HG03571 (cell line): ENCODE data around the gene BLM.

Source experiments
- ATAC-seq: cut with Tn5 transposase; IDR thresholded peaks from one replicate; pipeline ENCODE4 v1.9.1; 2021; ENCODE audit not compliant: unreplicated experiment

Gene BLM

DNA sequence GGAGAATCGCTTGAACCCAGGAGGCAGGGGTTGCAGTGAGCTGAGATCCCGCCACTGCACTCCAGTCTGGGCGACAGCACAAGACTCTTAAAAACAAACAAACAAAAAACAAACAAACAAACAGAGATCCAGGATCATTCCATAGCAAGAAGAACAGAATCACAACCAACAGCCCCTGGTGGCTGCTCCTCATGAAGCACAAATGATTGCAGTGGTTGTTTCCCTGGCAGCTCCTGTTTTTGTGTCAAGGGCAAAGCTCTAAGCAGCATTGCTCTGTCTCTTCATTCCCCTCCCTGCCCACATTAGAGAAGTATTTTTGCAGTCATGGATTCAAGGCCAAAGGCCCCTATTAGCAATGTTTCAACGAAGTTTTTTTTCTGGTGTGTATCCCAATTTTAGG, 25.8 kb upstream of the BLM start:
- ATAC-seq = no peak

DNA sequence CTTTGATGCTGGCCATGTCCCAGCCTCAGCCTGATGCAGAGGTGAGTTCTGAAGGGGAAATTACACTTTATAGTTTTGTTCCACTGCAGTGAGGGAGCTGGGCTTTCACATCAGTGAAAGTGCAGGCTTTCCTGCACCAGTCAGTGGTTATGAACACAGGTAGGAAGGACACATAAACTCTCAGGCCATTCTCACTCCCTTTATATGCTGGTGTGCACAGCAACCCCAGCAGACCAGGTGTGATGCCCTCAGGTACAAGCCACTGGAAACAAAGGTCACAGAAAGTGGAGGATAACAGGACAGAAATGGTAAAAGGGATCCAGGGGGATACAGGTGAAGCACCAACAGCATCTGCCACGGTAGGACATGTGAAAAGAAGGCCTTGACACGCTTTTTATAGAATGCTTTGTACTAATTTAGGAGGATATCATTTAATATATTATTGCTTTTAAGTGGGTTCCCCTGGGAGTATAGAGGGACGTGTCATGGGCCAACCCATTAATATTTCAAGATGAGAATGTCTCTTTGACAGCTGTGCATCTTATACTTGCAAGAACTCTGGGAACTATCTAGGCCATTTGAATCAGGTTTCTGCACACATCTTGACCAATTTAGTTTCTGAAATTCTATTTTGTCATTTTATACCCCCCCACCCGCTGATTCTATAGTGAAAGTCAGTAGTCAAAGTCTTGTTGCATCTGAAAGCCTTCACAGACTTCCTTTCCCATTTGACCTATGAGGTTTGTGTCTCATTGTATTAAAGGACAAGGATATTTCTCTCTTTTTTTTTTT, 25.0 kb upstream of the BLM start:
- peak; percentile 56 for ATAC-seq

DNA sequence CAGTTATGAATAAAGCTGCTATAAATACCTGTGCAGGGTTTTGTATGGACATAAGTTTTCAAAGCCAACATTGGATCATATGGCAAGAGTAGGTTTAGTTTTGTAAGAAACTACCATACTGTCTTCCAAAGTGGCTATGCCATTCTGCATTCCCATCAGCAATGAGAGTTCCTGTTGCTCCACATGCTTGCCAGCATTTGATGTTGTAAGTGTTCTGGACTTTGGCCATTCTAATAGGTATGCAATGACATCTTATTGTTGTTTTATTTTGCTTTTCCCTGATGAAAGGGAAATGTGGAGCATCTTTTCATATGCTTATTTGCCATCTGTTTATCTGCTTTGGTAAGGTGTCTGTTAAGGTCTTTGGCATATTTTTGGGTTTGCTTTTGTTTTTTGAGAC, 22.2 kb upstream of the BLM start:
- no peak for ATAC-seq

DNA sequence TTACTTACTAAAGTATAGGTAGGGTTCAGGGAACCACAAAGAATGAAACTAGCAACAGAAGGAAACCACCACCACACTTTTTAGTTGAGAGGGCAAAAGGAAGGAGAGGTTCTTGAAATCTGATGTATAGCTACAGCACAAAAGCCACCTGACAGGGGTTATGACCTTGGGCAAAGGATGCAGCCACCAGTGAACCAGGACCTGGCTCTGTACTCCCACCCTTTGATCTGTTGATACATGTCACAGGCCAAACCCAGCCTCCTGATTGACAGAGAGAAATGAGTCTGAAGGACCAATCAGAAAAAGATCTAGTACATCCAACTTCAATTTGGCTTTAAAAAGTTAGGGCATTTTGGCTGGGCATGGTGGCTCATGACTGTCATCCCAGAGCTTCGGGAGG, 20.0 kb upstream of the BLM start:
- no peak for ATAC-seq

DNA sequence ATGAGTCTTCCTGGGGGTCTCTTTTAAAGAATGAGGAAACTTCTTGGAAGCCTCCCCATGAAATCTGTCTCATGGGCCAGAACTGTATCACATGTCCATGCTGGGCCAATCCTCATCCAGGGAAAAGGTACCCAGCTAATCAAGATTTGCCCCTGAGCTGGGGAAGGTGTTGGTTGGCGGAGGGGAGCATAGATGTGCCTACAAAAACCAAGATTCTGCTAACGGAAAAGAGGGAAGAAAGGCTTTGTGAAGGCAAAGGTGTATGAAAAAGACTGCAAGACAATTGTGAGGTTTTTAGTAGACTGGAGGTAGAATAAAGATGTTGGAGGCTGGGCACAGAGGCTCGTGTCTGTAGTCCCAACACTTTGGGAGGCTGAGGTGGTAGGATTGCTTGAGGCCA, 18.5 kb upstream of the BLM start:
- no peak for ATAC-seq

DNA sequence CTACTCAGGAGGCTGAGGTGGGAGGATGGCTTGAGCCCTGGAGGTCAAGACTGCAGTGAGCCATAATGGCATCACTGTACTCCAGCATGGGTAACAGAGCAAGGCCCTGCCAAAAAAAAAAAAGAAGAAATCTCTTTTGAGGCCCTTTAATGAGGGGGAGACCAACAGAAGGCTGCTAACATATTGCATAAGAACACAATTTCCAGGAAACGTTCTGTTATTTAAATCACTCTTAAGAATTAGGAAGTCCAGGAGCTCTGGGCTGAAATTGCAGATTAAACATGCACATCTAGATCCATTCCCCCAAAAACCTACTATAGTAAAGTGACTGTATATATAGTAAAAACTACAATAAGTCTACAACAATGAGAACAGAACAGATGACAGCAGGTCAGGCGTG, 16.1 kb upstream of the BLM start:
- no peak for ATAC-seq

DNA sequence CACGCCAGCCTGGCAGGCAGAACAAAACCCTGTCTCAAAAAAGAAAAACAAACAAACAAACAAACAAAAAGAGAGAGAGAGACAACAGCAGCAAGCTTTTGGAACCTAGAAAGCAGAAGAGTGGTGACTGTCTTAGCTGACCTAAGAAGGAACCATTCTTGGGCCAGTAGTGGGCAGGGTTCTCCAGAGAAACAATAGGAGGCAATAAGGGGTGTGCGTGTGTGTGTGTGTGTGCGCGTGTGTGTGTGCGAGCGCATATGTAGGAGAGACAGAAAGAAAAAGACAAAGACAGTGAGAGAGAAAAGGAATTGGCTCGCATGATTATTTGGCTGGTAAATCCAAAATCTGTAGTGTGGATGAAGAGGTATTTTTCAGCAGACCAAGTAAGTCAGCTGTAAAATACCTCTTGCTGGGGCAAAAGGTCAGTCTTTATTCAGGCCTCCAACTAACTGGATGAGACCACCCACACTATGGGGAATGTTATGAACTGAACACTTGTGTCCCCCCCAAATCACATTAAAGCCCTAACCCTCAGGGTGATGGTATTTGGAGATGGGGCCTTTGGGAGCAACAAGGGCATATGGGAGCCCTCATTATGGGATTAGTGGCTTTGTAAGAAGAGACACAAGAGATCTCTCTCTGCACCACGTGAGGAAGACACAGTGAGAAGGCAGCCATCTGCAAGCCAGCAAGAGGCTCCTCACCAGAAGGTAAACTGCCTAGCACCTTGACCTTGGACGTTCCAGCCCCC, 15.1 kb upstream of the BLM start:
- ATAC-seq = no peak

DNA sequence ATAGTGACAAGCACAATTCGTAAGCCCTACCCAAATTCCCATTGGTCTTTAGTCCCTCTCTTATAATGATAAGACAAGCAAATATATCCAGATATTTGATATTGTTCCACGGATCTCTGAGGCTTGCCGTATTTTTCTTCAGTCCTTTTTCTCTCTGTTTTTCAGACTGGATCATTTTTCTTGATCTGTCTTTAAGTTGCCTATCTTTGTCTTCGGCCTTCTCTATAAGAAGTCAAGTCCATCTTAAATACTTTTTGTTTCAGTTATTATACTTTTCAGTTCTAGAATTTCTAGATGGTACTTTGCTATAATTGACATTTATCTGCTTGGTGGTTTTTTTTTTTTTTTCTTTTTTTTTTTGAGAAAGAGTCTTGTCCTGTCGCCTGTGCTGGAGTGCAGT, 13.7 kb upstream of the BLM start:
- no peak for ATAC-seq

DNA sequence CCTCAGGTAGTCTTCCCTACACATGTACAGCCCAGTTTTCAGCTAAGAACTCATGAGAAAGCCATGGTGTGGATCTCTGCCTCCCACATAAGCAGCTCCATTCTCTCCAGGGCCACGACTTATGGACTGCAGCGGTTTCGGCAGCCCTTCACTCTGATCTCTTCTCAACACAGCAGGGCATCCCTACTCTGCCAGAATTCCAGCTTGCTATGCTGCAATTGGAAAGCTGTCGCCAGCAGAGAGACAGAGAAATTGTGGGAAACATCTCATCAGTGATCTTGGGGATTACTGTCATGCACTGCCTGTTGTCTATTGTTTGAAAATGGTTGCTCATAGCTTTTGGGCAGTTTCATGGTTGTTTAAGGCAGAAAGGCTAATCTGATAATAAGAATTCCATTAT, 11.9 kb upstream of the BLM start:
- ATAC-seq = no peak

DNA sequence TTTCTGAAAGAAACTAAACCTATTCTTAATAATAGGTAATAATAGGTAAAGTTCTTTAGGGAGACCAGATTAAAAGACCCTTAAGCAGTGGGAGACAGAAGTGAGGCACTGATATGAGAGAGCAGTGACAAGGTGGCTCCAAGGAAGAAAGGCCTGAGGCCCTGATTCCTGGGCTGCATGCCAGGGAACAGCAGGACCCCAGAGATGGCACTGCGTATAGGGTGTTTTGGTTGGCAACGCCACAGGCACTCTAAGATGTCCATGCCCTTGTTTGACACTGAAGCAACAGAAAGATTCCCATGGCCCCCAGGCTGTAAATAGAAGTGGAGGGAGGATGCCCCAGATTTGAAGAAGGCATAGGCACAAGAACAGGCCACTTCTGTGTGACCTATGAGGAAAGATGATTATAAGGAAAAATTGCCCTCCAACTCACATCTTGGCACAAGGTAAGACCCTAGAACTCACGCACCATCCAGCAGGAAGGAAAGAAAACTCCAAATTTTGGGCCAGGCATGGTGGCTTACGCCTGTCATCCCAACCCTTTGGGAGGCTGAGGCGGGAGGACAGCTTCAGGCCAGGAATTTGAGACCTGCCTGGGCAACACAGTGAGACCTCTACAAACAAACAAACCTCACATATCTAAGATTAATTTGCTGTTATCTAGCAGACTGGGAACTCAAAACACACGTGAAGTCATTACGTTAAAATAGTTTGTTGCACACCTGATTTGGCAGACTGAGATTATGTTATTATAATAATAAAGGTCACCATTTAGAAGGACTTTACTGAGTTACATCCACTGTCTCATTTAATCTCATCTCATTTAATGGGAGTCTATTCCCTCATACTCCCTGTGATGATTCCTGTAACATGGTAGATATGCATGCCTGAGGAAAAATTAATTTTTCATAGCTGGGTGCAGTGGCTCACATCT, 10.5 kb upstream of the BLM start:
- no peak for ATAC-seq

DNA sequence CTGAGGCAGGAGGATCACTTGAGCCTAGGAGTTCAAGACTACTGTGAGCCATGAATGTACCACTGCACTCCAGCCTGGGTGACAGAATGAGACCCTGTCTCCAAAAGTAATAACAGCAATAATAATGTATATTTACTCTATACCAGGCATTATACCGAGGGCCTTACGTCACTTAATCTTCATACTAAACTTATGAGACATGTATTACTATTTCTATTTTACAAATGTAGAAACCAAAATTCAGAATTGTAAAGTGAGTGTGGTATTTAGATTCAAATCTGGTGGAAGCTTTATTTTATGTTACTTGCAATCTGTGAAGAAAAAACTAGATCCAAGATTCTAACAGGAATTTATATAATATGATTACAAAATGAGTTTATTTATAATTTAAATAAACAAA, 9.7 kb upstream of the BLM start:
- ATAC-seq = no peak

DNA sequence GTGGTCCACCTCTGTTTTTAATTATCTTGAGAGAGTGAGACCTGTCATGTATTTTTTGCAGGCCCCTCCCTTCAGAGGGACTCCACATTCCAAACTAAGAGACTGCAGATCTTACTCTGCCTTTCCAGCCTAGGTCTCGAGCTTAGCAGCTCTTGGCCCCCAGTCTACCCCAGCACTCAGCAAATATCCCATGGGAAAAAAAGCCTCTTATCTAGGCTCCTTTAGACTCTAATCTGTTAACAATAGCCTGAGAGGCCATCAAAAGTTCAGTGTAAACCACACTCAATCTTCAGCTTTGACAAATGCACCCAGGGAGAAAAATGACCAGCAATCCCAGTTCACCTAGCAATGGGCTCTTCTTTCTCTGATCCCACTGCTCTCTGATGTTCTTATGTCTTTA, 8.6 kb upstream of the BLM start:
- no peak for ATAC-seq

DNA sequence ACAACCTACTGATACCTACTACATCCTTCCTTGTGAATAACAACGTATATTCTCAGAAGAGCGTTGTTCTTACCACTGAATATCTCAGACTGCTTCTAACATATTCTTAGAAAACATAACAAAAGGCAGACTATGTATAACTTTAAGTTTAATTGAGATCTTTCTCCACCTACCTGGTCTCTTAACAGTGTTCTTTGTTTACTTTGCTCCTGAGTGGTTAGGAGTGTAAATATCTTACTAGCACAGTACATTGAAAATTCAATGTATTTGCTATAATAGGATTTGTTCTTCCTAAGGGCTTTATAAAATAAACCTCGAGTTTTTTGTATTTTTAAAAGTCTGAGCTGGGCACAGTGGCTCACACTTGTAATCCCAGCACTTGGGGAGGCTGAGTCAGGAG, 7.9 kb upstream of the BLM start:
- no peak for ATAC-seq

DNA sequence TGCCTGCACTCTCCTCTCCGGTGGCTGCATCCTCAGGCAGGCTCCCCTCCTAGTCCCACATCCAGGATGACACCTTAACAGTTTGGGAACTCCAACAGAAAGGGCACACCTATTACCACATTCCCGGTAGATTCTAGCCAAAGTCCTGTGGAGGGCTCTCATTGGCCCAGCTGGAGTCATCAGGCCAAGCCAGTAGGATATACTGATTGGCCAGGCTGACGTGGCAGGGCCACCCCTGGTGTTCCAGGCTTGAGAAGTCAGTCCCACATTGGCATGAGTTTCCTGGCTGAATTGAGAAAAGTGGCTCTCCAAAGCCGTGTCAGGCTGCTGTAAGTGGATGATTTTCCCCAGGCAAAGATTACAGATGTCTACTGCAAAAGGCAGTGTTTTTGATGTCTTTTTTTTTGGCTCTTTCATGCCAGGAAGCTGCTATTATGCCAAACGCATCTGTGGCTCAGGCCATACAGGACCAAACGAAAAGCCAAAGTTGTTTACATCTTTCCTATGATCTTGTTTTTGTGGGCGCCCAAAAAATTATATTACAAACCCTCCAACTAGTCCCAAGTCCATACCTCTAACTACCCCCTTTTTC, 6.6 kb upstream of the BLM start:
- ATAC-seq = no peak

DNA sequence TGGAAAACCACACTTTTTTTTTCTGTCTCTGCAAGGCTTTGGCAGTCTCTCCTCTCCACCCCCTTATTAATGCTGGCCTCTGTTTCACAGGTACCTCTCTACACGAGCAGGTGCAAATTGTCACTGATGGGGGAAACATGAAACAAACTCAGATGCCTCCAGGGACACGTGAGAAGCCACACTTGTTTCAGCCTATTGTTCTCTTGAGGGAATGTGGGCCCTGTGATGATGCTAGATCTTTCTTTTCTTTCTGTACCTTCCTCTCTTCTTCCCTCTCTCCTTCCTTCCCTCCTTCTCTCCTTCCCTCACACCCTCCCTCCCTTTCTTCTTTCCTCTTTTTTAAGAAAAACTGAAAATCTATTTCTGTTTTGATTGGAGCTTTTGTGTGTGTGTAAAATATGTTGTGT, 5.7 kb upstream of the BLM start:
- no peak for ATAC-seq

DNA sequence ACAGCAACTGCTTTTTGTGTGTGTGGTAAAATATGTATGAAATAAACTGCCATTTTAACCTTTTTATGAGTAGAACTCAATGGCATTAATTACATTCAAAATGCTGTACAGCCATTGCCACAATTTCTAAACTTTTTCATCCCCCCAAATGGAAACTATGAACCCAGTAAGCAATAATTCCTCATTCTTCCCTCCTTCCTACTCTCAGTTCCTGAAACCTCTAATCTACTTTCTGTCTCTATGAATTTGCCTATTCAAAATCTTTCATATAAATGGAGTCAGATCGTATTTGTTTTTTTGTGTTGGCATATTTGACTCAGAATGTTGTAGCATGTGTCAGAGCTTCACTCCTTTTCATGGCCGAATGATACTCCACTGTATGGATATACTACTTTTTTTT, 5.3 kb upstream of the BLM start:
- no peak for ATAC-seq

DNA sequence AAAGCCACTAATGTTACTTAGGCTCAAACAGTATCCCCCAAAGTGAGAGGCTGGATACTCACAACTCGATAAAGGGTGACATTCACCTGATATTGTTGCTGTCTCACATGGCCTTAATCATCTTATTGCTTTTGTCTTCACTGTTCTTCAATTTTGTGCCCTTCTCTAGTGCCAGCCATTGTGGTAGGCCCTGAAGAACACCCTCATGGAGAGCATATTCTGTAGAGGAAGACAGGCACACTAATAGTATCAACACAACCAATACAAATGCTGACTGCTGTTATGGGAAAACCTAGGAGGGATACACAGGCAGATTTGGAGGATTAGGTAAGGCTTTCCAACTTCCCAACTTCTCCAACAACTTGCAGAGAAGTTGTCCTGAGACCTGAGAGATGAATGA, 4.1 kb upstream of the BLM start:
- no peak for ATAC-seq

DNA sequence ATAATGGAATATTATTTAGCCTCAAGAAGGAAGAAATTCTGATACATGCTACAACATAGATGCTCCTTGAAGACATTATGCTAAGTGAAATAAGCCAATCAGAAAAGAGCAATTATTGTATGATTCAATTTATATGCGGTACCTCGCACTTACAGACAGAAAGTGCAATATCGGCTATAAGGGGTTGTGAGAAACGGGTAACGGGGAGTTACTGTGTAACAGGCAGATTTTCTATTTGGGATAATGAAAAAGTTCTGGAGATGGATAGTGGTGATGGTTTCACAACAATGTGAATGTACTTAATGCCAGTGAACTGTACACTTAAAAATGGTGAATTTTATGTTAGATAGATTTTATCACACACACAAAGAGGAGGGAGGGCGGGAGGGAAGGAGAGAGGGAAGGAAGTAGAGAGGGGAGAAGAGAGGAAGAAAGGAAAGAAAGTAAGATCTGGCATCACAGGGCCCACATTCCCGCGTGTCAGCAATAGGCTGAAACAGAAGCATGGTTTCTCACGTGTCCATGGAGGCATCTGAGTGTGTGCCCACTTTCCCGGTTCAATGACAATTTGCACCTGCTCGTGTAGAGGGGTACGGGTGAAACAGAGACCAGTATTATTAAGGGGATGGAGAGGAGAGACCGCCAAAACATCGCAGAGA, 700 bp upstream of the BLM start:
- ATAC-seq = no peak

DNA sequence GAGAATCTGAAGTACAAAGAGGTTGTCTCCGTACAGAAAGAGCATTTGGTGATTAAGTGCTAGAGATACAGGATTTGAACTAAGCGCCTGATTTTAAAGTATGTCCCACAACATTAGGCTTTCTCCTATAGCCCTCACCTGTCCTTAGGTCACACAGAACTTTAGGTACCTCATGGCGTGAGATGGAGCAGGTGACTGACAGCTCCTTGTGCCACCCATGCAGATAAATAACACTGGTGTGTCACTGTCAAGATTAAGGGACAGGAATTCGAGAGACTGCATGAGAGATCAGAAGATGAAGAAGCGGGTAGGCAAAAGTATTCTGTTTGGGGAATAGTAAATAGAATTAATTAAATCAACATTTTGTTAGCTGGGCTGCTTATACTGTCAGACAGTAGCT, 1.1 kb downstream of the BLM start:
- no peak for ATAC-seq

DNA sequence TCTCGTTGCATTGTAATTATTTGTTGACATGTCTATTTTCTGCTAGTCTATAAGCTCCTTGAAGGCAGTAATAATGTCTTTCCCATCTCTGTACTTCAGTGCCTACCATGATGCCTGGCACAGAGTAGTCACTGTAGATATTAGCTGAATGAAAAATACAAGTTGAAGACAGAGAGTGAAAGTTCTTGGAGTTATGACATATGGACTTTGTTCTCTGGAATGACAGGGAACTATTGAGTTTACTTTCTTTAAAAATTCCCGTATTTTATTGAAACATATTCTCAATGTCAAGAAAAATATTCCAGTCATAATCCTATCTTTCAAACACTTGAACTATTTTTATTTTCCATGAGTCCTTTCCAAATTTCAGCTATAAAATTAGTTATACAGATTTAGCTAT, 3.0 kb downstream of the BLM start:
- ATAC-seq = no peak

DNA sequence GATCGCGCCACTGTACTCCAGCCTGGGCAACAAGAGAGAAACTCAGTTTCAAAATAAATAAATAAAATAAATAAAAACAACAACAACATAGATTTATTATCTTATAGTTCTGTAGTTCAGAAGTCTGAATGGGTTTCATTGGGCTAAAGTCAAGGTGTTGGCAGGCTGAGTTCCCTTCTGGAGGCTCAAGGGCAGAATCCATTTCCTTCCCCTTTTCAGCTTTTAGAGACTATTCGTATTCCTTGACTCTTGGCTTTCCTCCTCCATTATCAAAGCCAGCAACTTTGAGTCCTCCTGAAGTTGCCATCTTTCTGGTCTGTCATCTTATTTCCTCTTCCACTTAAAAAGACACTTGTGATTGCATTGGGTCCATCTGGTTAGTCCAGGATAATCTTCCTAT, 12.1 kb downstream of the BLM start:
- no peak for ATAC-seq
